Esophagus squamous epithelium (tissue), 5 donors: ENCODE results near the gene SLC2A6. TPM values are rescaled to one million over a fixed set of nuclear protein-coding genes. Genes with fewer than 3 reads are reported as not detected.

Experiments
- DNase-seq: peaks from one replicate; lab custom pipeline; 2025; lab: John Stamatoyannopoulos, UW
- H3K27ac ChIP-seq, 4 donors: fragments of 200-600 bp; sonication (generic); one replicate each; pipeline ENCODE4 v1.5.1; 2016 to 2019; ENCODE audit warnings: mild to moderate bottlenecking in 1 of 4
- H3K27me3 ChIP-seq, 4 donors: fragments of 200-600 bp; sonication (generic); 1 replicate in 3 of 4; 2 replicates in 1 of 4; pipeline versions ENCODE4 v1.5.1 to v1.6.0; 2017 to 2021; ENCODE audit warnings: antibody characterized with exemption in 1 of 4
- H3K36me3 ChIP-seq, 3 donors: fragments of 200-600 bp; sonication (generic); one replicate each; pipeline ENCODE4 v1.5.1; 2016 to 2019
- H3K4me1 ChIP-seq, 3 donors: fragments of 200-600 bp; sonication (generic); one replicate each; pipeline ENCODE4 v1.5.1; 2017 to 2019
- H3K4me3 ChIP-seq, 4 donors: fragments of 200-600 bp; sonication (generic); 1 replicate in 3 of 4; 2 replicates in 1 of 4; pipeline ENCODE4 v1.5.1; 2016 to 2019; ENCODE audit warnings: mild to moderate bottlenecking in 2 of 4, moderate library complexity in 1 of 4
- H3K9me3 ChIP-seq, 3 donors: fragments of 200-600 bp; sonication (generic); one replicate each; pipeline ENCODE4 v1.5.1; 2016 to 2019
- POLR2A ChIP-seq, 4 donors: fragments of 450-650 bp; IDR thresholded peaks; one replicate each; pipeline ENCODE4 v1.6.1; 2017; ENCODE audit warnings: antibody characterized with exemption in 4 of 4, mild to moderate bottlenecking in 4 of 4, moderate library complexity in 3 of 4
- WGBS, 2 donors: methylation state at CpG; one replicate each; pipeline ENCODE4 v1.1.5; 2018; 5-methylcytosine and 5-hydroxymethylcytosine counted together
- intact Hi-C: fragments of 100-400 bp; cut with DNase I; formaldehyde crosslinking; loops from one replicate; pipeline ENCODE4 v1.15.0; 2022
- total RNA-seq, 4 donors: library from RNA; depleted of rRNA; stranded (reverse); fragments of >200 nt; gene quantifications; one replicate each; pipeline ENCODE4 v1.1.0, GENCODE V29; 2016
- TF ChIP-seq, protein P1 (sequence below), 6 experiments: fragments of 450-650 bp in 4 of 6; fragments of 200-600 bp in 2 of 6; sonication (generic) in 2 of 6; IDR thresholded peaks; one replicate each; pipeline ENCODE4 v1.5.1; 2016 to 2019; ENCODE audit warnings: antibody characterized with exemption in 6 of 6, mild to moderate bottlenecking in 4 of 6, moderate library complexity in 4 of 6
- donor health status: DM: yes; HTN: yes; CAD: no.

SLC2A6 gene
- total RNA-seq, 4 donors from 2014 or later, result 0.42 to 1.1 (median 0.85) TPM

DNA sequence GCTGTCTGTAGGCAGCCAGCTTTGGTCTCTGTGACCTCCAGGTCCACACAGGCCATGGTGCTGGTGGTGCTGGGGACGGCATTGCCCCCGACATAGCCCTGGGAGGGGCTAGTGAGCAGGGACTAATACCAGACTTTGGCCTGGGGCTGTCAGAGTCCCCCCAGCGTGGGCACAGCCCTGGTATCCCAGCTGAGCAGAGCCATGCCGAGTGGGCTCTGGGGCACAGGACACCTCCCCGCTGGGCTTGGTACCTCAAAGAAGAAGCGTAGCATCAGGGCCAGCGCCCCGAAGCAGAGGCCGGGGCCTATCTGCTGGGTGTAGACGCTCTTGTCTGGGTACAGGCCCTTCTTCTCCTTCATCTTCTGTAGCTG is 36.3 kb upstream of the SLC2A6 start:
- H3K4me1 ChIP-seq, result peaks cover 14 to 32% (median 15%) of the 10 kb centered on the region in 3 donors
- no peaks in the 10 kb centered on the region for H3K36me3 ChIP-seq
- TF ChIP-seq, protein P1, sequence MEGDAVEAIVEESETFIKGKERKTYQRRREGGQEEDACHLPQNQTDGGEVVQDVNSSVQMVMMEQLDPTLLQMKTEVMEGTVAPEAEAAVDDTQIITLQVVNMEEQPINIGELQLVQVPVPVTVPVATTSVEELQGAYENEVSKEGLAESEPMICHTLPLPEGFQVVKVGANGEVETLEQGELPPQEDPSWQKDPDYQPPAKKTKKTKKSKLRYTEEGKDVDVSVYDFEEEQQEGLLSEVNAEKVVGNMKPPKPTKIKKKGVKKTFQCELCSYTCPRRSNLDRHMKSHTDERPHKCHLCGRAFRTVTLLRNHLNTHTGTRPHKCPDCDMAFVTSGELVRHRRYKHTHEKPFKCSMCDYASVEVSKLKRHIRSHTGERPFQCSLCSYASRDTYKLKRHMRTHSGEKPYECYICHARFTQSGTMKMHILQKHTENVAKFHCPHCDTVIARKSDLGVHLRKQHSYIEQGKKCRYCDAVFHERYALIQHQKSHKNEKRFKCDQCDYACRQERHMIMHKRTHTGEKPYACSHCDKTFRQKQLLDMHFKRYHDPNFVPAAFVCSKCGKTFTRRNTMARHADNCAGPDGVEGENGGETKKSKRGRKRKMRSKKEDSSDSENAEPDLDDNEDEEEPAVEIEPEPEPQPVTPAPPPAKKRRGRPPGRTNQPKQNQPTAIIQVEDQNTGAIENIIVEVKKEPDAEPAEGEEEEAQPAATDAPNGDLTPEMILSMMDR (IDR thresholded peaks at IDR 0.05), result no peak
- H3K27ac ChIP-seq, result no peak overlapping the region
- no peak overlapping the region for H3K4me3 ChIP-seq
- no peak for DNase-seq
- 100% methylated on average over 3 of the region's 10 CpGs; no CpG with 5 or more reads in 1 of the 2 donors for whole genome bisulfite sequencing, 2 donors
- intact Hi-C loops, result no loop called here
- no peaks in the 10 kb centered on the region for H3K9me3 ChIP-seq
- H3K27me3 ChIP-seq, result peaks cover 0 to 7% (median 0%) of the 10 kb centered on the region in 4 donors

DNA sequence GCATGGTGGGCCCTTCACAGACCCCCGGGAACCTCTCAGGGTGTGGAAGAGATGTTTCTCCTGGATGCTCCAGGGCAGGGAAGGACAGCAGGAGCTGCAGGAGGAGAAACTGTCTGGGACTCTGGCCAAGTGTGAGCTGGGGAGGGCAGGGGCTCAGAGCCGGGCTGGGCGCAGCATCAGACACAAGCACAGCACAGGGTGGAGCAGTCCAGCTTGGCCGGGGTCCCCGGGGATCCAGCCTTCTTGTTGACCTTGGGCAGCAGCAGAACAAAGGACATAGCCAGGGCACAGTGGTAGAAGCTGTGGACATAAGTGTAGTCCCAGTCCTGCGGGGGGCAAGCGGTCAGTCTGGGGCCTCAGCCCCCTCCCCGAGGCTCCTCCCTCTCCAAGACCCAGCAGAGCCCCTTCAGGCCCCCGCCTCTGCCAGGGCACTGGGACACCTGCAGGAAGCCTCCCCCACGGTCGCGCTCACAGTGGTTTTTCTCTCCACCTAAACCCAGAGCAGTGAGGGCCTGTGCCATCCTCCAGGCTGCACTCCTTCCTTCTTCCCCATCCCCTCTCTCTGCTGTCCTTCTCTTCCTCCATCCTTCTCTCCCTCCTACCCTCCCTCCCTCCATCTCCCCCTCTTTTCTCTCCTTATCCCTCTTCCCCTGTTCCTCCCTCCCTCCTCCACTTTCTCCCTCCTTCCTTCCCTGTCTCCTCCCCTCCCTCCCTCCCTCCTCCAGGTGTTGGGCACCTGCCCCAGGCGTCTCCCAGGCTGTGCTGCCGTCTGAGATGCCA is 35.8 kb upstream of the SLC2A6 start:
- no peaks in the 10 kb centered on the region for H3K36me3 ChIP-seq
- WGBS, 2 donors, result 35 to 46% methylated on average over 6 to 11 of the region's 14 CpGs
- peaks cover 0 to 7% (median 0%) of the 10 kb centered on the region in 4 donors for H3K27me3 ChIP-seq
- no peak for TF ChIP-seq POLR2A (IDR thresholded peaks at IDR 0.05)
- TF ChIP-seq, protein P1 (IDR thresholded peaks at IDR 0.05), result no peak
- H3K4me1 ChIP-seq, result peaks cover 13 to 32% (median 16%) of the 10 kb centered on the region in 3 donors
- H3K27ac ChIP-seq, result no peak overlapping the region
- no peak for DNase-seq
- H3K9me3 ChIP-seq, result no peaks in the 10 kb centered on the region
- intact Hi-C loops, result no loop called here
- no peak overlapping the region for H3K4me3 ChIP-seq

DNA sequence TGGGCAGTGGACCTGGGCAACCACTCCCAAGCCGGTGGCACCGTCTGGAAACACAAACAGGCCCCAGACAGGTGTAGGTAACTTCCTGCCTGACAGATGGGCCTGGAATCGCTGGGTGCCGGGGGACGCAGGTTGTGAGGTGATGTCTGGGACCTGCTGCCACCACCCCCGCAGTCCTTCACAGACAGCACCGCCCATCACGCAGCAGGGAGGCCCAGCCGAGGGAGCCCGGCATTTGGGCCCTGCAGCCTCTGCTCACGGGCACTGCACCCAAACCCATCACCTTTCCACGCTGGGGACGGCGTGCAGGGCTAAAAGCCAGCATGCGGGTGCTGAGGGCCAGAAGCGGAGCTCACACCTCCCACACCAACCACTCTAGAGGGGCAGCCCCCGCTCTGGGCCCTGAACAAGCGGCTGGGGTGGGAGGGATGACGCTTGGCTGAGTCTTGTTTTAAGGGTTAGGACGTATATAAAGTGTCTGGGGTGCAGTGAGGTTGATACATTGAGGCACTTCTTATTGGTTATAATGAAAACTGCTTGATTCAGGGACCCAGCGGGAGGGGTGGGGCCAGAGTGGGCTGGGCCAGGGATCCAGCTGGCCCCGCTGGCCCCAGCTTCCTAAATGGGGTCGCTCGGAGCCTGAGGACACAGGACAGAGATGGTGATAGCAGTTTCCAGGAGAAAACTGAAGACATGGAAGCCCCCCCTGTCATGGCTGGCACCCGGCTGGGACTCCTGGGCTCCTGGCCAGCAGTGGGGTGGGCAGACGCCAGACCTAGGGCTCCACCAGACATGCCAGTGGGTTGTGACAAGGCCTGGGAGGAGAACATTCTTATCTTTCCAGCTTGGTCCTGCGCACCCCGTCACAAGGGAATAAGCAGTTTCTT is 34.6 kb upstream of the SLC2A6 start:
- Histone ChIP-seq H3K4me1 (peaks cover 22 to 38% (median 27%) of the 10 kb centered on the region in 3 donors), H3K36me3 (no peaks in the 10 kb centered on the region), H3K4me3 (no peak overlapping the region), H3K27ac (no peak overlapping the region), H3K9me3 (no peaks in the 10 kb centered on the region), H3K27me3 (peaks cover 0 to 18% (median 0%) of the 10 kb centered on the region in 4 donors)
- intact Hi-C loops, result no loop called here
- no peak for DNase-seq
- TF ChIP-seq, protein P1 (IDR thresholded peaks at IDR 0.05), result no peak
- no peak for TF ChIP-seq POLR2A (IDR thresholded peaks at IDR 0.05)
- WGBS, 2 donors, result 64 to 68% methylated on average over 6 to 18 of the region's 28 CpGs

DNA sequence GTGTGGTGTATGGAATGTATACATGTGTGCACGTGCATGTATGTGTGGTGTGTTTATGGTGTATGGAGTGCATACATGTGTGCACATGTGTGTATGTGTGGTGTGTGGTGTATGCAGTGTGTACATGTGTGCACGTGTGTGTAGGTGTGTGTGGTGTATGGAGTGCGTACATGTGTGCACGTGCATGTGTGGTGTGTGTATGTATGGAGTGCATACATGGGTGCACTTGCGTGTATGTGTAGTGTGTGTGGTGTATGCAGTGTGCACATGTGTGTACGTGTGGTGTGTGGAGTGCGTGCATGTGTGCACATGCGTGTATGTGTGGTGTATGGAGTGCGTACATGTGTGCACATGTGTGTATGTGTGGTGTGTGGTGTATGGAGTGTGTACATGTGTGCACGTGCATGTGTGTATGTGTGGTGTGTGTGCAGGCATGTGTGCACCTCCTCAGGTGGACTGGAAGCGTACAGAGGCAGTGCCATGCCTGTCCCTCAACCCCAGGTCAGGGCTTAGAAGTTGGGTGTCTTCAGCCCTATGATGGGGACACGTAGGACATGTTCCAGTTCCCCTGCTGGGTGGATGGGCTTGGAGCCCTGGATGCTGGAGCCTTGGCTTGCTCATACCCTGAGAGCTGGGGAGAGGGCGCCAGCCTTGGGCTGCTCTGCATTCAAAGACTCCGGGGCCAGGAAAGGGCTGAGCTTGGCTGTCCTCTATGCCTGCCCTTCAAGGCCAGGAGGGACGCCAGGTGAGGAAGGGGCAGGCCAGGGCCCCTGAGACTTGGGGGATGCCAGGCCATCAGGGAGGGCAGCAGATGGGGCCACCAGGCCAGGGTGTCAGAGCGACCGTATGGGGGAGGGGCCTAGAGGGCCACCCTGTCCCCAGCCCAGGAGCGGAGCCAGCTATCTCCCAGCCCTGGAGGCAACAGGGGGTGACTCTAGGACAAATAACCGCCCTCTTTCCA is 33.6 kb upstream of the SLC2A6 start:
- no peak for DNase-seq
- 88 to 89% methylated on average over 12 of the region's 19 CpGs for WGBS, 2 donors
- intact Hi-C loops, result no loop called here

DNA sequence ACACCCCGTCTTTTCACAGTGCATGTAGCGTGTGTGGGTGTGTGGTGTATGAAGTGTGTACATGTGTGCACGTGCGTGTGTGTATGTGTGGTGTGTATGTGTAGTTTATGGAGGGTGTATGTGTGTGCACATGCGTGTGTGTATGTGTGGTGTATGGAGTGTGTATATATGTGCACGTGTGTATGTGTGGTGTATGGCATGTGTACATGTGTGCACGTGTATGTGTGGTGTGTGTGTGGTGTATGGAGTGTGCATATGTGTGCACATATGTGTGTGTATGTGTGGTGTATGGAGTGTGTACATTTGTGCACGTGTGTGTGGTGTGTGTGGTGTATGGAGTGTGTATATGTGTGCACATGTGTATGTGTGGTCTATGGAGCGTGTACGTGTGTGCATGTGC is 32.7 kb upstream of the SLC2A6 start:
- WGBS, 2 donors, result 89% methylated on average over 10 of the region's 10 CpGs
- no peak for DNase-seq
- no peak overlapping the region for H3K4me3 ChIP-seq
- H3K9me3 ChIP-seq, result no peaks in the 10 kb centered on the region
- TF ChIP-seq POLR2A (IDR thresholded peaks at IDR 0.05), result no peak
- TF ChIP-seq, protein P1 (IDR thresholded peaks at IDR 0.05), result no peak
- intact Hi-C loops, result no loop called here
- peaks cover 0 to 36% (median 0%) of the 10 kb centered on the region in 4 donors for H3K27me3 ChIP-seq
- peaks cover 22 to 49% (median 30%) of the 10 kb centered on the region in 3 donors for H3K4me1 ChIP-seq
- H3K27ac ChIP-seq, result no peak overlapping the region
- no peaks in the 10 kb centered on the region for H3K36me3 ChIP-seq

More for the DNA sequence above, 33.6 kb upstream of the SLC2A6 start:
- peaks cover 22 to 40% (median 27%) of the 10 kb centered on the region in 3 donors for H3K4me1 ChIP-seq
- no peak for TF ChIP-seq POLR2A (IDR thresholded peaks at IDR 0.05)
- peaks cover 0 to 27% (median 0%) of the 10 kb centered on the region in 4 donors for H3K27me3 ChIP-seq
- H3K4me3 ChIP-seq, result no peak overlapping the region
- no peaks in the 10 kb centered on the region for H3K9me3 ChIP-seq
- H3K36me3 ChIP-seq, result no peaks in the 10 kb centered on the region
- H3K27ac ChIP-seq, result no peak overlapping the region
